HL-60 (cell line): ENCODE results near the gene IRF1.

ENCODE experiments used
- DNase-seq, 2 experiments: peaks; one replicate each; pipeline ENCODE4 v3.0.0-alpha.2; 2010 to 2020; ENCODE audit warnings: low read depth in 1 of 2, low spot score in 1 of 2
- H3K27ac ChIP-seq: fragments of 250-450 bp; sonication (Bioruptor Pico); replicated peaks from 2 replicates; pipeline ENCODE4 v1.5.1; 2020; ENCODE audit warnings: mild to moderate bottlenecking, moderate library complexity
- H3K27me3 ChIP-seq: fragments of 250-450 bp; sonication (Bioruptor Pico); 2 replicates; pipeline ENCODE4 v1.5.1; 2021; ENCODE audit warnings: mild to moderate bottlenecking, moderate library complexity; ENCODE audit not compliant: insufficient read depth, poor library complexity, severe bottlenecking
- H3K4me3 ChIP-seq: replicated peaks from 2 replicates; pipeline ENCODE4 v1.5.1; 2011; ENCODE audit warnings: mild to moderate bottlenecking, control low read depth, low read length; ENCODE audit not compliant: insufficient read depth
- CTCF ChIP-seq: IDR thresholded peaks from one replicate; pipeline ENCODE4 v1.5.1; 2011; ENCODE audit warnings: low read length, control low read depth, inconsistent platforms; ENCODE audit not compliant: insufficient read depth
- GABPA ChIP-seq: IDR thresholded peaks from 2 replicates; pipeline ENCODE4 v1.6.1; 2012; ENCODE audit warnings: low read depth
- POLR2AphosphoS5 ChIP-seq: IDR thresholded peaks from 2 replicates; pipeline ENCODE4 v1.6.1; 2012; ENCODE audit warnings: low read depth
- REST ChIP-seq: IDR thresholded peaks from 2 replicates; pipeline ENCODE4 v1.6.1; 2012; ENCODE audit warnings: low read depth; ENCODE audit not compliant: insufficient replicate concordance
- SPI1 ChIP-seq: IDR thresholded peaks from 2 replicates; pipeline ENCODE4 v1.6.1; 2012; ENCODE audit warnings: low read depth, mild to moderate bottlenecking, borderline replicate concordance

IRF1 gene

GRCh38 chr5:132530946-132531345 is 40.4 kb upstream of the IRF1 start:
- H3K4me3 ChIP-seq, result no peak overlapping the region
- H3K27ac ChIP-seq, result no peak overlapping the region
- no peak for DNase-seq
- no peak for TF ChIP-seq POLR2AphosphoS5
- no peak for TF ChIP-seq CTCF
- no peak for TF ChIP-seq SPI1
- TF ChIP-seq GABPA, result no peak
- TF ChIP-seq REST, result no peak
- H3K27me3 ChIP-seq, result no peaks in the 10 kb centered on the region

GRCh38 chr5:132528866-132529634 is 38.5 kb upstream of the IRF1 start:
- no peak for DNase-seq
- Histone ChIP-seq H3K4me3 (no peak overlapping the region), H3K27ac (no peak overlapping the region), H3K27me3 (no peaks in the 10 kb centered on the region)
- TF ChIP-seq REST, result no peak
- no peak for TF ChIP-seq SPI1
- no peak for TF ChIP-seq POLR2AphosphoS5
- TF ChIP-seq CTCF, result no peak
- TF ChIP-seq GABPA, result no peak

- DNase-seq, result no peak
- no peak for TF ChIP-seq SPI1
- no peak for TF ChIP-seq GABPA
- no peak for TF ChIP-seq REST
- no peak for TF ChIP-seq POLR2AphosphoS5
- no peak for TF ChIP-seq CTCF
- no peak overlapping the region for H3K4me3 ChIP-seq
- no peak overlapping the region for H3K27ac ChIP-seq
- H3K27me3 ChIP-seq, result no peaks in the 10 kb centered on the region
Observed at GRCh38 chr5:132528021-132528420, 37.4 kb upstream of the IRF1 start.
